ENCODE measurements around the gene DALRD3.
A peak's percentile ranks its signal among the peaks of the same experiment; 100 is the strongest.

Gene DALRD3

GRCh38 chr3:49029563-49029884 lies 11.1 kb upstream of the DALRD3 start:
- Histone ChIP-seq H3K4me3 (replicated peaks; ENCODE audit: insufficient read depth, low read length) (no peak overlapping the region), H3K27ac (replicated peaks) (peak overlapping the region; percentile 82), H3K27me3 (ENCODE audit: insufficient read depth, poor library complexity, severe bottlenecking) (no peaks in the 10 kb centered on the region)
- no peak for DNase-seq (ENCODE audit: low read depth in 1 of 2, low spot score in 1 of 2)
- TF ChIP-seq CTCF (IDR thresholded peaks at IDR 0.05; ENCODE audit: insufficient read depth, low read length) (no peak), SPI1 (IDR thresholded peaks at IDR 0.05; ENCODE audit: borderline replicate concordance, low read depth) (no peak), POLR2AphosphoS5 (IDR thresholded peaks at IDR 0.05; ENCODE audit: low read depth) (no peak), GABPA (IDR thresholded peaks at IDR 0.05; ENCODE audit: low read depth) (no peak)
- TF ChIP-seq, protein P1, sequence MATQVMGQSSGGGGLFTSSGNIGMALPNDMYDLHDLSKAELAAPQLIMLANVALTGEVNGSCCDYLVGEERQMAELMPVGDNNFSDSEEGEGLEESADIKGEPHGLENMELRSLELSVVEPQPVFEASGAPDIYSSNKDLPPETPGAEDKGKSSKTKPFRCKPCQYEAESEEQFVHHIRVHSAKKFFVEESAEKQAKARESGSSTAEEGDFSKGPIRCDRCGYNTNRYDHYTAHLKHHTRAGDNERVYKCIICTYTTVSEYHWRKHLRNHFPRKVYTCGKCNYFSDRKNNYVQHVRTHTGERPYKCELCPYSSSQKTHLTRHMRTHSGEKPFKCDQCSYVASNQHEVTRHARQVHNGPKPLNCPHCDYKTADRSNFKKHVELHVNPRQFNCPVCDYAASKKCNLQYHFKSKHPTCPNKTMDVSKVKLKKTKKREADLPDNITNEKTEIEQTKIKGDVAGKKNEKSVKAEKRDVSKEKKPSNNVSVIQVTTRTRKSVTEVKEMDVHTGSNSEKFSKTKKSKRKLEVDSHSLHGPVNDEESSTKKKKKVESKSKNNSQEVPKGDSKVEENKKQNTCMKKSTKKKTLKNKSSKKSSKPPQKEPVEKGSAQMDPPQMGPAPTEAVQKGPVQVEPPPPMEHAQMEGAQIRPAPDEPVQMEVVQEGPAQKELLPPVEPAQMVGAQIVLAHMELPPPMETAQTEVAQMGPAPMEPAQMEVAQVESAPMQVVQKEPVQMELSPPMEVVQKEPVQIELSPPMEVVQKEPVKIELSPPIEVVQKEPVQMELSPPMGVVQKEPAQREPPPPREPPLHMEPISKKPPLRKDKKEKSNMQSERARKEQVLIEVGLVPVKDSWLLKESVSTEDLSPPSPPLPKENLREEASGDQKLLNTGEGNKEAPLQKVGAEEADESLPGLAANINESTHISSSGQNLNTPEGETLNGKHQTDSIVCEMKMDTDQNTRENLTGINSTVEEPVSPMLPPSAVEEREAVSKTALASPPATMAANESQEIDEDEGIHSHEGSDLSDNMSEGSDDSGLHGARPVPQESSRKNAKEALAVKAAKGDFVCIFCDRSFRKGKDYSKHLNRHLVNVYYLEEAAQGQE (IDR thresholded peaks at IDR 0.05; ENCODE audit: insufficient replicate concordance, low read depth) = no peak

GRCh38 chr3:49028673-49029562 lies 10.5 kb upstream of the DALRD3 start, which contains the start of gene IMPDH2:
TSS of gene IMPDH2 (minus strand) at chr3:49029398. CDS start at chr3:49029350, 48 bp downstream.
- TF ChIP-seq GABPA (IDR thresholded peaks at IDR 0.05; ENCODE audit: low read depth) (no peak), POLR2AphosphoS5 (IDR thresholded peaks at IDR 0.05; ENCODE audit: low read depth) (peak; percentile 99)
- TF ChIP-seq, protein P1 (IDR thresholded peaks at IDR 0.05; ENCODE audit: insufficient replicate concordance, low read depth) = peak; percentile 33
- peak; percentile 91 to 92 for DNase-seq (ENCODE audit: low read depth in 1 of 2, low spot score in 1 of 2)
- Histone ChIP-seq H3K4me3 (replicated peaks; ENCODE audit: insufficient read depth, low read length) (peak within 1 kb of the TSS; percentile 72), H3K27me3 (ENCODE audit: insufficient read depth, poor library complexity, severe bottlenecking) (no peaks in the 10 kb centered on the region), H3K27ac (replicated peaks) (peak within 1 kb of the TSS; percentile 82)

DNA sequence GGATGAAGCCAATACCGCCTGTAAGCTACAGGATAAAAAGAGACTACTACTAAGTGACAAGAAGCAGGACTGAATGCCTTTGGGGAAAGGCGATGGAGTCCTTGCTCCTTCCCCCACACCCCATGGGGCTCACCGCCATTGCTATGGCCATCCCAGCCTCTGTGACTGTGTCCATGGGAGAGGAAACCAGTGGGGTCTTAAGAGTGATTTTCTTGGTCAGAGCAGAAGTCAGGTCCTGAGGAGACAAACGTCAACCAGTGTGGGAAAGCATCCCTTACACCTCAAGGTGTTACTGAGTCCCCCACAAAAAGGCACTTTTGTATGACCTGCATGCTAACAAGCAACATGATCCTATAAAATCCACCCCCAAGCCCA lies 9.9 kb upstream of the DALRD3 start:
- Histone ChIP-seq H3K27ac (replicated peaks) (peak overlapping the region; percentile 82), H3K27me3 (ENCODE audit: insufficient read depth, poor library complexity, severe bottlenecking) (no peaks in the 10 kb centered on the region), H3K4me3 (replicated peaks; ENCODE audit: insufficient read depth, low read length) (peak overlapping the region; percentile 72)
- no peak for DNase-seq (ENCODE audit: low read depth in 1 of 2, low spot score in 1 of 2)
- TF ChIP-seq SPI1 (IDR thresholded peaks at IDR 0.05; ENCODE audit: borderline replicate concordance, low read depth) = no peak

DNA sequence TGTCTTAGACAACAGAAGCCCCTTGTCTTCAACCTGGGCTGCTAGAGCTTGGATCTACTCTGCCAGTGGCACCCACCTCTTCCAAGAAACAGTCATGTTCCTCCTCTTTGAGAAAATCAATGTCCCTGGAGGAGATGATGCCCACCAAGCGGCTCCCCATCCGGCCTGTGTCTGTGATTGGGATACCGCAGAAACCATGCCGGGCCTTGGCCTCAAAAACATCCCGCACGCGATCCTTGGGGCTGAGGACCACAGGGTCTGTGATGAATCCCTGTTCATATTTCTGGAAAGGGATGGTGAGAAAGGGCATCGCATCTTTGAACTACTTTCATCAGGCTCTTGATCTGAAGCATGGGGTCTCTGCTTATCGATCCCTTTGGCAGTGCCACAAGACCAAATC lies 9.3 kb upstream of the DALRD3 start:
- Histone ChIP-seq H3K27ac (replicated peaks) (no peak overlapping the region), H3K27me3 (ENCODE audit: insufficient read depth, poor library complexity, severe bottlenecking) (no peaks in the 10 kb centered on the region), H3K4me3 (replicated peaks; ENCODE audit: insufficient read depth, low read length) (no peak overlapping the region)
- DNase-seq (ENCODE audit: low read depth in 1 of 2, low spot score in 1 of 2) = no peak
- TF ChIP-seq POLR2AphosphoS5 (IDR thresholded peaks at IDR 0.05; ENCODE audit: low read depth) = peak; percentile 12; the same call in 1 of the 2 replicates
- no peak for TF ChIP-seq GABPA (IDR thresholded peaks at IDR 0.05; ENCODE audit: low read depth)
- TF ChIP-seq SPI1 (IDR thresholded peaks at IDR 0.05; ENCODE audit: borderline replicate concordance, low read depth) = no peak
- TF ChIP-seq CTCF (IDR thresholded peaks at IDR 0.05; ENCODE audit: insufficient read depth, low read length) = no peak
